GM12878 (cell line): Measurements from ENCODE around the gene COL15A1. TPM values are rescaled to one million over a fixed set of nuclear protein-coding genes. Genes with fewer than 3 reads are reported as not detected.

Experiments
- ATAC-seq: fragments of 200-7000 bp; cut with Tn5 transposase; 3 replicates; pipeline ENCODE4 v1.9.1; 2020; ENCODE audit warnings: mild to moderate bottlenecking, moderate library complexity
- BruUV-seq: library from RNA; stranded (reverse); fragments of 400-500 nt; replicated peaks from 2 replicates; lab custom pipeline; 2021; lab: Mats Ljungman, UMichigan
- CTCF ChIA-PET: fragments of 300-600 bp; sonication (Branson Sonifier 250); formaldehyde crosslinking; extraction: SDS; loops from one replicate; lab custom pipeline; 2021; ENCODE audit warnings: inconsistent platforms; lab: Yijun Ruan, JAX
- POLR2A ChIA-PET: fragments of 350-600 bp; formaldehyde crosslinking; extraction: SDS; loops from one replicate; lab custom pipeline; 2021; ENCODE audit warnings: inconsistent platforms; lab: Charles Lee
- RAD21 ChIA-PET: fragments of 300-600 bp; sonication (Branson Sonifier 250); formaldehyde crosslinking; loops from one replicate; lab custom pipeline; 2023; ENCODE audit warnings: antibody characterized with exemption; ENCODE audit not compliant: unreplicated experiment; lab: Charles Lee
- SMC1A ChIA-PET: fragments of 300-600 bp; sonication (Branson Sonifier 250); formaldehyde crosslinking; loops from one replicate; lab custom pipeline; 2023; ENCODE audit not compliant: unreplicated experiment, uncharacterized antibody; lab: Charles Lee
- DNase-seq: peaks from one replicate; pipeline ENCODE4 v3.0.0-alpha.2; 2011; ENCODE audit warnings: low read depth, low spot score
- FAIRE-seq: peaks from 3 replicates; lab custom pipeline; 2011; peaks lifted over from hg19 to GRCh38; lab: Jason Lieb, UNC
- H2AFZ ChIP-seq: 2 replicates; pipeline ENCODE4 v1.6.0; 2011; ENCODE audit warnings: low read depth, low read length, control low read depth; ENCODE audit not compliant: control insufficient read depth
- H3K27ac ChIP-seq: 2 replicates; pipeline ENCODE4 v1.5.1; 2011; ENCODE audit warnings: control low read depth; ENCODE audit not compliant: control insufficient read depth, insufficient read depth
- H3K27me3 ChIP-seq, 2 experiments: replicated peaks in 1 of 2; 2 replicates each; pipeline versions ENCODE4 v1.6.0 to v1.6.1; 2011; ENCODE audit warnings: low read length in 1 of 2; ENCODE audit not compliant: control insufficient read depth in 2 of 2, insufficient read depth in 2 of 2
- H3K36me3 ChIP-seq, 2 experiments: 2 replicates each; pipeline ENCODE4 v1.5.1; 2011; ENCODE audit warnings: low read length in 1 of 2; ENCODE audit not compliant: control insufficient read depth in 2 of 2, insufficient read depth in 2 of 2
- H3K4me1 ChIP-seq: 2 replicates; pipeline ENCODE4 v1.6.1; 2011; ENCODE audit warnings: mild to moderate bottlenecking, low read length, moderate library complexity, mixed read lengths; ENCODE audit not compliant: control insufficient read depth, insufficient read depth
- H3K4me2 ChIP-seq: 2 replicates; pipeline ENCODE4 v1.6.0; 2011; ENCODE audit warnings: control low read depth; ENCODE audit not compliant: control insufficient read depth, insufficient read depth
- H3K4me3 ChIP-seq: fragments of 200-600 bp; sonication (generic); 2 replicates; pipeline ENCODE4 v1.5.1; 2016
- H3K79me2 ChIP-seq: 2 replicates; pipeline ENCODE4 v1.6.0; 2011; ENCODE audit warnings: low read length; ENCODE audit not compliant: control insufficient read depth, insufficient read depth
- H3K9ac ChIP-seq: 2 replicates; pipeline ENCODE4 v1.8.0; 2011; ENCODE audit warnings: low read length, control low read depth, mixed read lengths; ENCODE audit not compliant: control insufficient read depth, insufficient read depth
- H3K9me3 ChIP-seq: replicated peaks from 3 replicates; pipeline ENCODE4 v1.5.1; 2011; ENCODE audit warnings: mild to moderate bottlenecking, low read length; ENCODE audit not compliant: control insufficient read depth, insufficient read depth
- H4K20me1 ChIP-seq: 2 replicates; pipeline ENCODE4 v1.6.0; 2011; ENCODE audit not compliant: control insufficient read depth, insufficient read depth
- CHD1 ChIP-seq: IDR thresholded peaks from 2 replicates; pipeline ENCODE4 v1.6.1; 2012; ENCODE audit warnings: low read depth, low read length, improper control_type of control experiment
- CHD4 ChIP-seq: fragments of 200-600 bp; sonication (generic); IDR thresholded peaks from 2 replicates; pipeline ENCODE4 v1.6.1; 2016; ENCODE audit warnings: mild to moderate bottlenecking
- E2F4 ChIP-seq: IDR thresholded peaks from 2 replicates; pipeline ENCODE4 v1.6.1; 2012; ENCODE audit warnings: low read depth, low read length, improper control_type of control experiment
- IKZF1 ChIP-seq: fragments of 450-650 bp; conservative IDR thresholded peaks from 2 replicates; pipeline ENCODE4 v1.6.1; 2017; ENCODE audit warnings: antibody characterized with exemption, mild to moderate bottlenecking
- IKZF2 ChIP-seq, 2 experiments: fragments of 450-650 bp; IDR thresholded peaks; 2 replicates each; pipeline ENCODE4 v1.6.1; 2017; ENCODE audit warnings: mild to moderate bottlenecking in 2 of 2, moderate library complexity in 2 of 2
- MXI1 ChIP-seq: fragments of 150-350 bp; IDR thresholded peaks from 2 replicates; pipeline ENCODE4 v1.6.1; 2011; ENCODE audit warnings: low read depth, mild to moderate bottlenecking, inconsistent platforms, low read length, improper control_type of control experiment
- NR2C2 ChIP-seq: IDR thresholded peaks from 2 replicates; pipeline ENCODE4 v1.6.1; 2011; ENCODE audit warnings: borderline replicate concordance, low read depth; ENCODE audit not compliant: control insufficient read depth, insufficient read length
- PKNOX1 ChIP-seq: fragments of 450-650 bp; IDR thresholded peaks from 2 replicates; pipeline ENCODE4 v1.6.1; 2016; ENCODE audit warnings: mild to moderate bottlenecking
- POU2F2 ChIP-seq: IDR thresholded peaks from 3 replicates; pipeline ENCODE4 v1.6.1; 2011; ENCODE audit warnings: low read depth, mild to moderate bottlenecking, low read length, borderline replicate concordance
- SREBF1 ChIP-seq: IDR thresholded peaks from 2 replicates; pipeline ENCODE4 v1.6.1; 2012; ENCODE audit warnings: mild to moderate bottlenecking, low read length
- STAT1 ChIP-seq: fragments of 450-650 bp; conservative IDR thresholded peaks from 2 replicates; pipeline ENCODE4 v1.6.1; 2014; ENCODE audit warnings: antibody characterized with exemption, mild to moderate bottlenecking
- TAF1 ChIP-seq: IDR thresholded peaks from 2 replicates; pipeline ENCODE4 v1.6.1; 2011; ENCODE audit warnings: mild to moderate bottlenecking, low read depth, low read length, borderline replicate concordance
- ZNF217 ChIP-seq: fragments of 450-650 bp; IDR thresholded peaks from 2 replicates; pipeline ENCODE4 v1.6.1; 2017; ENCODE audit warnings: antibody characterized with exemption, mild to moderate bottlenecking
- ZZZ3 ChIP-seq: IDR thresholded peaks from 2 replicates; pipeline ENCODE4 v1.6.1; 2011; ENCODE audit warnings: low read depth; ENCODE audit not compliant: control insufficient read depth, insufficient read length
- WGBS: methylation state at CpG from one replicate; pipeline ENCODE4 v1.1.6; 2016; ENCODE audit warnings: low lambda C conversion rate; ENCODE audit not compliant: insufficient replicate concordance, insufficient coverage; ENCODE audit errors: missing lambda C conversion rate; 5-methylcytosine and 5-hydroxymethylcytosine counted together
- in situ Hi-C: fragments of 300-500 bp; cut with MboI; formaldehyde crosslinking; loops from 9 replicates; pipeline ENCODE4 v1.14.3; 2018; ENCODE audit warnings: mixed read lengths
- intact Hi-C: fragments of 100-400 bp; cut with micrococcal nuclease; formaldehyde crosslinking; loops from one replicate; pipeline ENCODE4 v1.14.2; 2022; ENCODE audit not compliant: unreplicated experiment
- polyA plus RNA-seq, 11 experiments: library from polyadenylated mRNA; depleted of rRNA in 4 of 11; unstranded in 6 of 11; stranded (reverse) in 5 of 11; fragments of >200 nt; fragmentation: Nextera tagmentation in 4 of 11; fragmentation: Illumina TruSeq in 1 of 11; extraction: Ambion mirVana in 4 of 11; extraction: Trizol in 1 of 11; gene quantifications; 1 replicate in 1 of 11; 2 replicates in 10 of 11; pipeline versions ENCODE4 v1.2.1 to v1.2.3, GENCODE V29; 2011 to 2016; ENCODE audit warnings: inconsistent platforms in 2 of 11, missing spikeins in 2 of 11, low read depth in 1 of 11
- total RNA-seq, 4 experiments: library from RNA; depleted of rRNA in 3 of 4; stranded (reverse); fragments of >200 nt in 3 of 4; fragmentation: Illumina TruSeq in 1 of 4; extraction: Trizol in 1 of 4; gene quantifications; 2 replicates each; pipeline versions ENCODE4 v1.2.1 to v1.2.3, GENCODE V29; 2013 to 2021
- TF ChIP-seq, protein P1 (sequence below): fragments of 450-650 bp; IDR thresholded peaks from 2 replicates; pipeline ENCODE4 v1.6.1; 2017; ENCODE audit warnings: mild to moderate bottlenecking, moderate library complexity

COL15A1 gene
- total and polyA plus RNA-seq, 10 of the 15 experiments (the other 5 are each of a cell fraction or from before 2014, with no cell fraction given): 0.01 to 0.28 (median 0.06) TPM; not detected in 2

GRCh38 chr9:99103901-99104458 is 160.3 kb downstream of the COL15A1 start (continued):
- TF ChIP-seq IKZF2 (IDR thresholded peaks at IDR 0.05): no peak; a peak in 1 of 4 replicates
- TF ChIP-seq CHD4: no peak
- TF ChIP-seq ZZZ3: no peak
- TF ChIP-seq ZNF217: no peak
- TF ChIP-seq SREBF1: no peak
- no peak for TF ChIP-seq POU2F2
- no peak for TF ChIP-seq NR2C2

- peak; percentile 89 for ATAC-seq
- in situ Hi-C loops: no loop called here
- POLR2A ChIA-PET: interaction anchor here (1.1 to 2.3 kb wide), 5 partner anchors 10 to 46 kb away, joined by 4 to 11 read pairs (median 5); no protein-coding TSS in a partner anchor
- H3K27ac ChIP-seq: peak within 1 kb of the TSS; percentile 67
- CTCF ChIA-PET: interaction anchor here (0.9 to 3.4 kb wide), 8 partner anchors 14 to 114 kb away, joined by 3 to 20 read pairs (median 3); no protein-coding TSS in a partner anchor
- H3K4me1 ChIP-seq: peaks cover 8% of the 10 kb centered on the region; the same call in 1 of the 2 replicates
- peak within 1 kb of the TSS; percentile 76 for H3K9ac ChIP-seq
- RAD21 ChIA-PET: interaction anchor here (0.7 to 7.2 kb wide), 11 partner anchors 8 to 129 kb away, joined by 3 to 83 read pairs (median 4); no protein-coding TSS in a partner anchor
- H2AFZ ChIP-seq: peak within 1 kb of the TSS; percentile 87
- H4K20me1 ChIP-seq: no peaks in the 10 kb centered on the region
- under 1% methylated on average over 23 of the region's 60 CpGs for WGBS
- BruUV-seq: no TSS peak
- H3K9me3 ChIP-seq: no peaks in the 10 kb centered on the region
- peak; percentile 53 for DNase-seq
- SMC1A ChIA-PET: interaction anchor here (0.8 to 7.8 kb wide), 7 partner anchors 9 to 108 kb away, joined by 3 to 113 read pairs (median 8); no protein-coding TSS in a partner anchor
- H3K36me3 ChIP-seq: no peaks in the 10 kb centered on the region
- H3K27me3 ChIP-seq: no peaks in the 10 kb centered on the region
- H3K4me3 ChIP-seq: peak within 1 kb of the TSS; percentile 87
- peaks cover 23% of the 10 kb centered on the region for H3K79me2 ChIP-seq
- no peak for FAIRE-seq
- peak within 1 kb of the TSS; percentile 97 for H3K4me2 ChIP-seq
- intact Hi-C loops: loop anchor here (5.0 kb wide), 1 partner anchor 47 kb away; no protein-coding TSS in a partner anchor
- TF ChIP-seq CHD1: no peak
- peak; percentile 15; the same call in 1 of the 2 replicates for TF ChIP-seq IKZF1
- TF ChIP-seq TAF1: peak; percentile 61; the same call in 1 of the 2 replicates
- TF ChIP-seq ZZZ3: no peak
- TF ChIP-seq, protein P1, sequence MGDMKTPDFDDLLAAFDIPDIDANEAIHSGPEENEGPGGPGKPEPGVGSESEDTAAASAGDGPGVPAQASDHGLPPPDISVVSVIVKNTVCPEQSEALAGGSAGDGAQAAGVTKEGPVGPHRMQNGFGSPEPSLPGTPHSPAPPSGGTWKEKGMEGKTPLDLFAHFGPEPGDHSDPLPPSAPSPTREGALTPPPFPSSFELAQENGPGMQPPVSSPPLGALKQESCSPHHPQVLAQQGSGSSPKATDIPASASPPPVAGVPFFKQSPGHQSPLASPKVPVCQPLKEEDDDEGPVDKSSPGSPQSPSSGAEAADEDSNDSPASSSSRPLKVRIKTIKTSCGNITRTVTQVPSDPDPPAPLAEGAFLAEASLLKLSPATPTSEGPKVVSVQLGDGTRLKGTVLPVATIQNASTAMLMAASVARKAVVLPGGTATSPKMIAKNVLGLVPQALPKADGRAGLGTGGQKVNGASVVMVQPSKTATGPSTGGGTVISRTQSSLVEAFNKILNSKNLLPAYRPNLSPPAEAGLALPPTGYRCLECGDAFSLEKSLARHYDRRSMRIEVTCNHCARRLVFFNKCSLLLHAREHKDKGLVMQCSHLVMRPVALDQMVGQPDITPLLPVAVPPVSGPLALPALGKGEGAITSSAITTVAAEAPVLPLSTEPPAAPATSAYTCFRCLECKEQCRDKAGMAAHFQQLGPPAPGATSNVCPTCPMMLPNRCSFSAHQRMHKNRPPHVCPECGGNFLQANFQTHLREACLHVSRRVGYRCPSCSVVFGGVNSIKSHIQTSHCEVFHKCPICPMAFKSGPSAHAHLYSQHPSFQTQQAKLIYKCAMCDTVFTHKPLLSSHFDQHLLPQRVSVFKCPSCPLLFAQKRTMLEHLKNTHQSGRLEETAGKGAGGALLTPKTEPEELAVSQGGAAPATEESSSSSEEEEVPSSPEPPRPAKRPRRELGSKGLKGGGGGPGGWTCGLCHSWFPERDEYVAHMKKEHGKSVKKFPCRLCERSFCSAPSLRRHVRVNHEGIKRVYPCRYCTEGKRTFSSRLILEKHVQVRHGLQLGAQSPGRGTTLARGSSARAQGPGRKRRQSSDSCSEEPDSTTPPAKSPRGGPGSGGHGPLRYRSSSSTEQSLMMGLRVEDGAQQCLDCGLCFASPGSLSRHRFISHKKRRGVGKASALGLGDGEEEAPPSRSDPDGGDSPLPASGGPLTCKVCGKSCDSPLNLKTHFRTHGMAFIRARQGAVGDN: peak; percentile 40; the same call in 1 of the 2 replicates
- TF ChIP-seq STAT1: 0 out of 2 replicates have a peak, but pooled peaks have one; percentile 62
- TF ChIP-seq PKNOX1: no peak
- peak; percentile 43; the same call in 1 of the 2 replicates for TF ChIP-seq E2F4
- TF ChIP-seq MXI1: no peak
Measured at GRCh38 chr9:99104459-99105151, 160.9 kb downstream of the COL15A1 start, which contains the start of gene TGFBR1. Gene TGFBR1, plus strand, starts transcription at chr9:99105113. Its CDS starts 93 bp downstream, at chr9:99105206.
